Measurements from ENCODE around the gene TMED6.

- TF ChIP-seq, protein P1, sequence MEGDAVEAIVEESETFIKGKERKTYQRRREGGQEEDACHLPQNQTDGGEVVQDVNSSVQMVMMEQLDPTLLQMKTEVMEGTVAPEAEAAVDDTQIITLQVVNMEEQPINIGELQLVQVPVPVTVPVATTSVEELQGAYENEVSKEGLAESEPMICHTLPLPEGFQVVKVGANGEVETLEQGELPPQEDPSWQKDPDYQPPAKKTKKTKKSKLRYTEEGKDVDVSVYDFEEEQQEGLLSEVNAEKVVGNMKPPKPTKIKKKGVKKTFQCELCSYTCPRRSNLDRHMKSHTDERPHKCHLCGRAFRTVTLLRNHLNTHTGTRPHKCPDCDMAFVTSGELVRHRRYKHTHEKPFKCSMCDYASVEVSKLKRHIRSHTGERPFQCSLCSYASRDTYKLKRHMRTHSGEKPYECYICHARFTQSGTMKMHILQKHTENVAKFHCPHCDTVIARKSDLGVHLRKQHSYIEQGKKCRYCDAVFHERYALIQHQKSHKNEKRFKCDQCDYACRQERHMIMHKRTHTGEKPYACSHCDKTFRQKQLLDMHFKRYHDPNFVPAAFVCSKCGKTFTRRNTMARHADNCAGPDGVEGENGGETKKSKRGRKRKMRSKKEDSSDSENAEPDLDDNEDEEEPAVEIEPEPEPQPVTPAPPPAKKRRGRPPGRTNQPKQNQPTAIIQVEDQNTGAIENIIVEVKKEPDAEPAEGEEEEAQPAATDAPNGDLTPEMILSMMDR (IDR thresholded peaks at IDR 0.05): no peak
- TF ChIP-seq POLR2A (IDR thresholded peaks at IDR 0.05) (no peak), POLR2AphosphoS5 (IDR thresholded peaks at IDR 0.05) (no peak), EP300 (IDR thresholded peaks at IDR 0.05) (no peak)
Measured at GRCh38 chr16:69338557-69339288, 12.9 kb downstream of the TMED6 start.

Data from stomach (tissue), 4 donors.